Measurements from ENCODE around the gene GKAP1. TPM values are rescaled to one million over a fixed set of nuclear protein-coding genes. Genes with fewer than 3 reads are reported as not detected.

GKAP1 gene
- 0.49 and 0.65 TPM in 2 replicates for total RNA-seq

GRCh38 chr9:83817356-83818278 lies at the start of gene GKAP1:
GKAP1 (minus strand) TSS chr9:83817769; CDS start chr9:83806517, 11,252 bp downstream.

GRCh38 chr9:83707768-83708514 lies 109.6 kb downstream of the GKAP1 start, which contains the start of gene UBQLN1:
UBQLN1 (minus strand) TSS chr9:83707958; CDS start chr9:83707679, 279 bp downstream.

Other genes with a start within 250 kb of the GKAP1 start
- gene IDNK, start 194.6 kb downstream of the GKAP1 start, total RNA-seq, result 2.6 and 3.8 TPM in 2 replicates
- gene UBQLN1, start 109.8 kb downstream of the GKAP1 start, total RNA-seq, result 145 and 161 TPM in 2 replicates
- gene KIF27, start 103.7 kb upstream of the GKAP1 start, total RNA-seq, result 3.9 TPM in 2 replicates
- 420 and 450 TPM in 2 replicates for gene HNRNPK, start 162.4 kb upstream of the GKAP1 start, total RNA-seq
- 6.7 and 7.8 TPM in 2 replicates for gene RMI1, start 163.0 kb upstream of the GKAP1 start, total RNA-seq